MCF 10A (cell line): ENCODE results near the gene USP40. TPM values are rescaled to one million over a fixed set of nuclear protein-coding genes. Genes with fewer than 3 reads are reported as not detected.

Experiments used
- Bru-seq: library from RNA; stranded (reverse); fragments of 400-500 nt; gene quantifications from one replicate; lab custom pipeline; 2021; lab: Mats Ljungman, UMichigan
- BruChase-seq, 2 experiments: library from RNA; stranded (reverse); fragments of 400-500 nt; gene quantifications; one replicate each; lab custom pipeline; 2021; lab: Mats Ljungman, UMichigan
- BruUV-seq: library from RNA; stranded (reverse); fragments of 400-500 nt; replicated peaks from 2 replicates; lab custom pipeline; 2021; lab: Mats Ljungman, UMichigan
- CTCF ChIA-PET: fragments of 300-600 bp; sonication (Branson Sonifier 250); formaldehyde crosslinking; extraction: SDS; loops from one replicate; lab custom pipeline; 2021; ENCODE audit warnings: antibody characterized with exemption, inconsistent platforms; lab: Yijun Ruan, JAX
- POLR2A ChIA-PET: fragments of 300-600, 350-650 bp; sonication (Branson Sonifier 250); formaldehyde crosslinking; extraction: SDS; loops from one replicate; lab custom pipeline; 2020; ENCODE audit warnings: antibody characterized with exemption, inconsistent platforms; lab: Yijun Ruan, JAX
- DNase-seq: peaks from one replicate; pipeline ENCODE4 v3.0.0-alpha.2; 2018; ENCODE audit not compliant: unreplicated experiment
- H3K27ac Mint-ChIP-seq: one replicate; pipeline ENCODE4 v1.8.0; 2022; ENCODE audit warnings: mild to moderate bottlenecking, low read depth, mixed read lengths; ENCODE audit not compliant: unreplicated experiment
- H3K27me3 Mint-ChIP-seq: one replicate; pipeline ENCODE4 v1.8.0; 2022; ENCODE audit warnings: mixed read lengths; ENCODE audit not compliant: insufficient read depth, unreplicated experiment
- H3K36me3 Mint-ChIP-seq: one replicate; pipeline ENCODE4 v1.8.0; 2022; ENCODE audit warnings: mild to moderate bottlenecking, moderate library complexity, mixed read lengths; ENCODE audit not compliant: insufficient read depth, unreplicated experiment
- H3K4me1 Mint-ChIP-seq: one replicate; pipeline ENCODE4 v1.8.0; 2022; ENCODE audit warnings: mixed read lengths; ENCODE audit not compliant: insufficient read depth, unreplicated experiment
- H3K4me3 Mint-ChIP-seq: one replicate; pipeline ENCODE4 v1.8.0; 2022; ENCODE audit warnings: mild to moderate bottlenecking, moderate library complexity, mixed read lengths; ENCODE audit not compliant: unreplicated experiment
- H3K9me3 Mint-ChIP-seq: one replicate; pipeline ENCODE4 v1.8.0; 2022; ENCODE audit warnings: mixed read lengths; ENCODE audit not compliant: unreplicated experiment
- CTCF ChIP-seq: fragments of 200-600 bp; IDR thresholded peaks from one replicate; pipeline ENCODE4 v1.8.0; 2022; ENCODE audit warnings: antibody characterized with exemption, mild to moderate bottlenecking; ENCODE audit not compliant: unreplicated experiment
- intact Hi-C: fragments of 100-400 bp; cut with micrococcal nuclease; formaldehyde crosslinking; loops from 2 replicates; pipeline ENCODE4 v1.14.1; 2022
- long read RNA-seq: library from polyadenylated mRNA; stranded (forward); transcript quantifications from one replicate; pipeline ENCODE4 v2.0.0, GENCODE V29; 2022
- total RNA-seq: library from RNA; stranded (reverse); gene quantifications from 2 replicates; pipeline ENCODE4 v1.2.3, GENCODE V29; 2022

The USP40 gene
- total RNA-seq: 56.3 and 67.3 TPM in 2 replicates
- Bru-seq, nascent RNA: percentile 85 among the genes with signal in this experiment
- BruChase-seq, experiment 1, labeled RNA remaining after a 6-hour chase: percentile 83 among the genes with signal in this experiment
- BruChase-seq, experiment 2, labeled RNA remaining after a 2-hour chase: percentile 91 among the genes with signal in this experiment
- long read RNA-seq, full-length matches to known transcripts: 1 of 48 reads
- long read RNA-seq, partial matches to known transcripts: 9 of 48 reads
- long read RNA-seq, other reads (novel, unspliced or antisense): 38 of 48 reads

GRCh38 chr2:233566141-233566956 is at the start of gene USP40:
Gene USP40, minus strand, starts transcription at chr2:233566782. Its CDS starts 1,228 bp downstream, at chr2:233565554.
- Mint-ChIP-seq H3K27me3 (no peaks in the 10 kb centered on the region), H3K9me3 (no peaks in the 10 kb centered on the region), H3K36me3 (peaks cover 14% of the 10 kb centered on the region), H3K4me1 (peaks cover 10% of the 10 kb centered on the region), H3K27ac (peak within 1 kb of the TSS; percentile 100), H3K4me3 (peak within 1 kb of the TSS; percentile 99)
- BruUV-seq: TSS peak; percentile 63
- no peak for TF ChIP-seq CTCF
- CTCF ChIA-PET: interaction anchor here (0.6 to 2.1 kb wide), 6 partner anchors 121 to 1703 kb away, joined by 3 to 8 read pairs (median 4); no protein-coding TSS in a partner anchor
- POLR2A ChIA-PET: interaction anchor here (0.6 to 3.9 kb wide), 26 partner anchors 9 to 362 kb away, joined by 3 to 59 read pairs (median 4); partner anchors contain the start of gene UGT1A7
- intact Hi-C loops: loop anchor here (2.0 kb wide), 1 partner anchor 144 kb away; no protein-coding TSS in a partner anchor
- peak; percentile 94 for DNase-seq

- Mint-ChIP-seq H3K4me3 (no peak overlapping the region), H3K4me1 (no peaks in the 10 kb centered on the region), H3K27ac (no peak overlapping the region), H3K9me3 (peaks cover 35% of the 10 kb centered on the region), H3K27me3 (no peaks in the 10 kb centered on the region), H3K36me3 (no peaks in the 10 kb centered on the region)
- BruUV-seq: no TSS peak
- DNase-seq: no peak
- intact Hi-C loops: no loop called here
- POLR2A ChIA-PET: interaction anchor here (0.6 kb wide), 1 partner anchor 75 kb away, joined by 3 read pairs; no protein-coding TSS in a partner anchor
- CTCF ChIA-PET: no interaction called here
- TF ChIP-seq CTCF: no peak
Observed at GRCh38 chr2:233611284-233611683, 44.7 kb upstream of the USP40 start.

GRCh38 chr2:233605680-233606079 is 39.1 kb upstream of the USP40 start:
- CTCF ChIA-PET: no interaction called here
- no TSS peak for BruUV-seq
- intact Hi-C loops: no loop called here
- Mint-ChIP-seq H3K27ac (no peak overlapping the region), H3K4me3 (no peak overlapping the region), H3K9me3 (peaks cover 14% of the 10 kb centered on the region), H3K36me3 (no peaks in the 10 kb centered on the region), H3K4me1 (no peaks in the 10 kb centered on the region), H3K27me3 (no peaks in the 10 kb centered on the region)
- no peak for TF ChIP-seq CTCF
- POLR2A ChIA-PET: no interaction called here
- DNase-seq: no peak

GRCh38 chr2:233604826-233605225 is 38.2 kb upstream of the USP40 start:
- DNase-seq: no peak
- Mint-ChIP-seq H3K9me3 (peaks cover 7% of the 10 kb centered on the region), H3K27me3 (no peaks in the 10 kb centered on the region), H3K4me3 (no peak overlapping the region), H3K27ac (no peak overlapping the region), H3K4me1 (no peaks in the 10 kb centered on the region), H3K36me3 (no peaks in the 10 kb centered on the region)
- CTCF ChIA-PET: no interaction called here
- no peak for TF ChIP-seq CTCF
- POLR2A ChIA-PET: no interaction called here
- intact Hi-C loops: no loop called here
- no TSS peak for BruUV-seq
